Pancreas (tissue), 10 donors: Measurements from ENCODE around the gene HMOX1. TPM values are rescaled to one million over a fixed set of nuclear protein-coding genes. Genes with fewer than 3 reads are reported as not detected.

Experiments
- ATAC-seq, 4 donors: fragments of 200-7000 bp; cut with Tn5 transposase; one replicate each; pipeline versions ENCODE4 v1.8.0 to v1.9.1; 2020; ENCODE audit warnings: mild to moderate bottlenecking in 4 of 4, moderate library complexity in 4 of 4
- DNase-seq, 6 donors: peaks; one replicate each; pipeline ENCODE4 v3.0.0-alpha.2; 2020
- FAIRE-seq: peaks from 2 replicates; lab custom pipeline; 2012; peaks lifted over from hg19 to GRCh38; lab: Jason Lieb, UNC
- H3K27ac ChIP-seq, 4 donors: fragments of 200-600 bp; sonication (generic); 1 replicate in 3 of 4; 2 replicates in 1 of 4; pipeline versions ENCODE4 v1.5.0 to v1.8.0; 2020
- H3K27me3 ChIP-seq, 4 donors: fragments of 200-600 bp; one replicate each; pipeline ENCODE4 v1.8.0; 2021
- H3K36me3 ChIP-seq, 3 donors: fragments of 200-600 bp; sonication (generic) in 1 of 3; one replicate each; pipeline versions ENCODE4 v1.5.0 to v1.8.0; 2020 to 2021
- H3K4me1 ChIP-seq, 3 donors: fragments of 200-600 bp; one replicate each; pipeline ENCODE4 v1.8.0; 2021
- H3K4me3 ChIP-seq, 4 donors: fragments of 200-600 bp; sonication (generic) in 2 of 4; one replicate each; pipeline versions ENCODE4 v1.5.0 to v1.8.0; 2020 to 2021
- H3K9me3 ChIP-seq, 4 donors: fragments of 200-600 bp; one replicate each; pipeline ENCODE4 v1.8.0; 2021
- CTCF ChIP-seq, 4 donors: fragments of 200-600 bp; sonication (generic) in 3 of 4; IDR thresholded peaks; one replicate each; pipeline versions ENCODE4 v1.5.0 to v1.8.0; 2021; ENCODE audit warnings: antibody characterized with exemption in 4 of 4
- WGBS, 2 donors: extraction: QIAGEN DNeasy Blood & Tissue Kit; methylation state at CpG; one replicate each; pipeline ENCODE4 v1.1.7; 2013; 5-methylcytosine and 5-hydroxymethylcytosine counted together
- intact Hi-C, 3 donors: fragments of 100-400 bp; cut with DNase I; formaldehyde crosslinking; loops; one replicate each; pipeline versions ENCODE4 v1.11.1 to v1.14.2; 2022
- polyA plus RNA-seq, 2 donors: library from polyadenylated mRNA; stranded (reverse); fragments of 200-250 nt; gene quantifications; one replicate each; pipeline ENCODE4 v1.2.3, GENCODE V29; 2013
- total RNA-seq, 6 donors: library from RNA; stranded (reverse); fragmentation: NEBNext Ultra II Directional in 4 of 6; extraction: Animal tissue kit (Norgen Biotek cat#: 25700) in 4 of 6; gene quantifications; one replicate each; pipeline versions ENCODE4 v1.2.1 to v1.2.4, GENCODE V29; 2021 to 2023
- donor health status: healthy with polysubstance abuse.
- donor health status: DM: no; HTN: no; CAD: no; lungs with moderate emphysema.
- donor health status: DM: no; HTN: no; CAD: no.
- donor health status: control.
- donor health status: control.
- donor health status: Bipolar disorder and iron deficiency.
- donor health status: DM: yes; HTN: yes; CAD: no.
- donor health status: DM: no; HTN: no; CAD: no.
- donor health status: DM: no; HTN: no; CAD: no.
- donor health status: DM: yes; HTN: yes; CAD: no.

HMOX1 gene
- total and polyA plus RNA-seq, 8 donors = 1.8 to 15.9 (median 4.3) TPM

GRCh38 chr22:35386670-35387288, 5.9 kb downstream of the HMOX1 start:
- WGBS, 2 donors = 87 to 95% methylated on average over 18 to 19 of the region's 19 CpGs
- ATAC-seq = no peak
- TF ChIP-seq CTCF (IDR thresholded peaks at IDR 0.05) = no peak
- H3K4me1 ChIP-seq = no peaks in the 10 kb centered on the region
- no peak for FAIRE-seq
- no peaks in the 10 kb centered on the region for H3K9me3 ChIP-seq
- no peaks in the 10 kb centered on the region for H3K36me3 ChIP-seq
- intact Hi-C loops = no loop called here
- DNase-seq = no peak
- H3K4me3 ChIP-seq = no peak overlapping the region
- no peak overlapping the region for H3K27ac ChIP-seq
- no peaks in the 10 kb centered on the region for H3K27me3 ChIP-seq

GRCh38 chr22:35390933-35391332, 10.0 kb downstream of the HMOX1 start:
- no peaks in the 10 kb centered on the region for H3K36me3 ChIP-seq
- no peaks in the 10 kb centered on the region for H3K9me3 ChIP-seq
- H3K4me1 ChIP-seq = no peaks in the 10 kb centered on the region
- WGBS, 2 donors = 69 to 74% methylated on average over 5 of the region's 5 CpGs
- FAIRE-seq (no peak), DNase-seq (no peak), ATAC-seq (no peak)
- intact Hi-C loops = no loop called here
- H3K27ac ChIP-seq = no peak overlapping the region
- H3K27me3 ChIP-seq = no peaks in the 10 kb centered on the region
- no peak overlapping the region for H3K4me3 ChIP-seq
- TF ChIP-seq CTCF (IDR thresholded peaks at IDR 0.05) = no peak

- Histone ChIP-seq H3K4me3 (no peak overlapping the region), H3K27me3 (no peaks in the 10 kb centered on the region), H3K27ac (no peak overlapping the region), H3K9me3 (no peaks in the 10 kb centered on the region), H3K4me1 (peaks cover 0 to 6% (median 0%) of the 10 kb centered on the region in 3 donors), H3K36me3 (no peaks in the 10 kb centered on the region)
- intact Hi-C loops = no loop called here
- 94 to 97% methylated on average over 2 of the region's 2 CpGs for WGBS, 2 donors
- ATAC-seq (no peak), DNase-seq (no peak), FAIRE-seq (no peak)
- no peak for TF ChIP-seq CTCF (IDR thresholded peaks at IDR 0.05)
Observed at GRCh38 chr22:35392357-35392756, 11.5 kb downstream of the HMOX1 start.

GRCh38 chr22:35393116-35394010, 12.5 kb downstream of the HMOX1 start:
- intact Hi-C loops = no loop called here

More at GRCh38 chr22:35393116-35394010, 12.5 kb downstream of the HMOX1 start:
- ATAC-seq (peak in 1 of 4 donors; percentile 23), FAIRE-seq (no peak), DNase-seq (no peak)
- TF ChIP-seq CTCF (IDR thresholded peaks at IDR 0.05) = no peak
- WGBS, 2 donors = 67 to 69% methylated on average over 16 of the region's 16 CpGs
- H3K27ac ChIP-seq = no peak overlapping the region
- H3K4me3 ChIP-seq = no peak overlapping the region
- no peaks in the 10 kb centered on the region for H3K27me3 ChIP-seq
- H3K9me3 ChIP-seq = no peaks in the 10 kb centered on the region
- H3K36me3 ChIP-seq = no peaks in the 10 kb centered on the region
- peaks cover 0 to 14% (median 0%) of the 10 kb centered on the region in 3 donors for H3K4me1 ChIP-seq
